Activated B cell treated with CpG ODN at 0.5 μM for 24 hours (primary cell): ENCODE measurements around the gene PLA2G12A. TPM values are rescaled to one million over a fixed set of nuclear protein-coding genes. Genes with fewer than 3 reads are reported as not detected.

ENCODE experiments used
- ATAC-seq: fragments of 200-7000 bp; cut with Tn5 transposase; one replicate; pipeline ENCODE4 v1.10.0; 2021; ENCODE audit warnings: low read depth, mild to moderate bottlenecking, moderate library complexity
- CTCF ChIA-PET: fragments of 350-600 bp; sonication (Branson Sonifier 250); formaldehyde crosslinking; loops from one replicate; lab custom pipeline; 2021; ENCODE audit warnings: antibody characterized with exemption; lab: Charles Lee
- POLR2A ChIA-PET: fragments of 350-600 bp; sonication (Branson Sonifier 250); formaldehyde crosslinking; loops from one replicate; lab custom pipeline; 2021; ENCODE audit warnings: antibody characterized with exemption; lab: Charles Lee
- DNase-seq: peaks from one replicate; pipeline ENCODE4 v3.0.0; 2022
- H3K27ac Mint-ChIP-seq: one replicate; pipeline ENCODE4 v1.8.0; 2020; ENCODE audit warnings: mixed read lengths
- H3K27me3 Mint-ChIP-seq: one replicate; pipeline ENCODE4 v1.8.0; 2021; ENCODE audit warnings: mixed read lengths
- H3K36me3 Mint-ChIP-seq: one replicate; pipeline ENCODE4 v1.8.0; 2021; ENCODE audit warnings: low read depth, mixed read lengths
- H3K4me1 Mint-ChIP-seq: one replicate; pipeline ENCODE4 v1.8.0; 2021; ENCODE audit warnings: mixed read lengths
- H3K4me3 Mint-ChIP-seq: one replicate; pipeline ENCODE4 v1.8.0; 2020; ENCODE audit warnings: mild to moderate bottlenecking, mixed read lengths
- H3K9me3 Mint-ChIP-seq: one replicate; pipeline ENCODE4 v1.8.0; 2020; ENCODE audit warnings: mixed read lengths
- intact Hi-C: fragments of 100-400 bp; cut with micrococcal nuclease; formaldehyde crosslinking; loops from one replicate; pipeline ENCODE4 v1.15.1; 2024
- total RNA-seq: library from RNA; stranded (reverse); gene quantifications from 2 replicates; pipeline ENCODE4 v1.2.3, GENCODE V29; 2022
- TF ChIP-seq, protein P1 (sequence below): fragments of 200-600 bp; IDR thresholded peaks from one replicate; pipeline ENCODE4 v1.8.0; 2022; ENCODE audit warnings: antibody characterized with exemption, mild to moderate bottlenecking

PLA2G12A gene
- total RNA-seq, 1 donor from 2014 or later, result 9.6 TPM

DNA sequence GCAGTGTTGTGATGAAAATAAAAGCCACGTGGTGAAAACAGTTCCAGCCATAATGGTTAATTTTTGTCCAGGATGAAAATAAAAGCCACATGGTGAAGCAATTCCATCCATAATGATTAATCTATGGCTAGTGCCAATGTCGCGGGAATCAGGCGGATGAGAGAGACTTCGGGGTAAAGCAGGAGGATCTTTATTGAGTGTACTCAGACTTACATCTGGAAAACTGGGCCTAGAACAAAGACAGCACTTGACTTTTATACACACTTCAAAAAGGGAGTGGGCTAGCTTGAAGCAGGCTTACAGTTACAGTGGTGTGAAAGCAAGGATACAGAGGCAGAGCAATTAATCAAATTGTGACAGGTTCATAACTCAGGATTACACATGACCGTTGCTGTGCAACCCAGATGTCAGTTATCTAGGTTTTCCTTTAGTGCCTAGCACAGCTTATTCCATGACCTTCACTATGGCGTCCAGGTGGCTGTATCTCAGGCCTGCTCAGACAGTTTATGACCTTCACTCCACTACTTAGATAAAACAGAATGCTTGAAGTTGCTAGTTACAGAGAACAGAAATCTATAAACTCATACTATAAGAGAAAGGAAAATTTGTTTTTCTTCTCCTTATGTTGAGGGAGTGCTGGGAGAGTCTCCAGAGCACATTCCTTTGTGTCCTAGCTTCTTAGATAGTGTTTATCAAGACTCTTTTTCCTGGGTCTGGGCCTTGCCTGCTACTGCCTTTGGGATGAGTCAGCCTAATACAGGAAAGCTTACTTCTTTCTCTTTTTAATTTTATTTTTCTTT lies 5.9 kb upstream of the PLA2G12A start:
- DNase-seq (no peak), ATAC-seq (no peak)
- Mint-ChIP-seq H3K4me3 (no peak overlapping the region), H3K27ac (no peak overlapping the region), H3K27me3 (peaks cover 16% of the 10 kb centered on the region), H3K36me3 (no peaks in the 10 kb centered on the region), H3K4me1 (no peaks in the 10 kb centered on the region), H3K9me3 (no peaks in the 10 kb centered on the region)
- TF ChIP-seq, protein P1, sequence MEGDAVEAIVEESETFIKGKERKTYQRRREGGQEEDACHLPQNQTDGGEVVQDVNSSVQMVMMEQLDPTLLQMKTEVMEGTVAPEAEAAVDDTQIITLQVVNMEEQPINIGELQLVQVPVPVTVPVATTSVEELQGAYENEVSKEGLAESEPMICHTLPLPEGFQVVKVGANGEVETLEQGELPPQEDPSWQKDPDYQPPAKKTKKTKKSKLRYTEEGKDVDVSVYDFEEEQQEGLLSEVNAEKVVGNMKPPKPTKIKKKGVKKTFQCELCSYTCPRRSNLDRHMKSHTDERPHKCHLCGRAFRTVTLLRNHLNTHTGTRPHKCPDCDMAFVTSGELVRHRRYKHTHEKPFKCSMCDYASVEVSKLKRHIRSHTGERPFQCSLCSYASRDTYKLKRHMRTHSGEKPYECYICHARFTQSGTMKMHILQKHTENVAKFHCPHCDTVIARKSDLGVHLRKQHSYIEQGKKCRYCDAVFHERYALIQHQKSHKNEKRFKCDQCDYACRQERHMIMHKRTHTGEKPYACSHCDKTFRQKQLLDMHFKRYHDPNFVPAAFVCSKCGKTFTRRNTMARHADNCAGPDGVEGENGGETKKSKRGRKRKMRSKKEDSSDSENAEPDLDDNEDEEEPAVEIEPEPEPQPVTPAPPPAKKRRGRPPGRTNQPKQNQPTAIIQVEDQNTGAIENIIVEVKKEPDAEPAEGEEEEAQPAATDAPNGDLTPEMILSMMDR, result no peak
- POLR2A ChIA-PET, result no interaction called here
- intact Hi-C loops, result no loop called here
- CTCF ChIA-PET, result no interaction called here

DNA sequence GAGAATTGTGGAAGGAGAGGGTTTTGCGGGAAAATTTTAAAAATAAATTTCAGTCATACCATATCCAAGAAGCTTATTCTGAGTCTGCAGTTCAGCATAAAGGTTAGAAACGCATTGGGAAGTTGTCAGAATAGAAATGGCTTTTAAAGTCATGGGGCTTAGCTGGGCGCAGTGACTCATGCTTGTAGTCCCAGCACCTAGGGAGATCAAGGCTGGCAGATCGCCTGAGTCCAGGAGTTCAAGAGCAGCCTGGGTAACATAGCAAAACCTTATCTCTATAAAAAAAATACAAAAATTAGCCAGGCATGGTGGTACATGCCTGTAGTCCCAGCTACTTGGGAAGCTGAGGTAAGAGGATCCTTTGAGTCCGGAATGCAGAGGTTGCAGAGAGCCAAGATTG lies 3.9 kb upstream of the PLA2G12A start:
- ChIA-PET CTCF (no interaction called here), POLR2A (interaction anchor here (0.9 kb wide), 1 partner anchor 11 kb away, joined by 3 read pairs; no protein-coding TSS in a partner anchor)
- Mint-ChIP-seq H3K4me3 (no peak overlapping the region), H3K27me3 (peaks cover 9% of the 10 kb centered on the region), H3K9me3 (no peaks in the 10 kb centered on the region), H3K27ac (no peak overlapping the region), H3K4me1 (peaks cover 11% of the 10 kb centered on the region), H3K36me3 (no peaks in the 10 kb centered on the region)
- intact Hi-C loops, result loop anchor here (5.0 kb wide), 2 partner anchors 464 to 1801 kb away; partner anchors contain the start of genes CYP2U1 and ELOVL6
- TF ChIP-seq, protein P1, result no peak
- no peak for DNase-seq
- ATAC-seq, result no peak

DNA sequence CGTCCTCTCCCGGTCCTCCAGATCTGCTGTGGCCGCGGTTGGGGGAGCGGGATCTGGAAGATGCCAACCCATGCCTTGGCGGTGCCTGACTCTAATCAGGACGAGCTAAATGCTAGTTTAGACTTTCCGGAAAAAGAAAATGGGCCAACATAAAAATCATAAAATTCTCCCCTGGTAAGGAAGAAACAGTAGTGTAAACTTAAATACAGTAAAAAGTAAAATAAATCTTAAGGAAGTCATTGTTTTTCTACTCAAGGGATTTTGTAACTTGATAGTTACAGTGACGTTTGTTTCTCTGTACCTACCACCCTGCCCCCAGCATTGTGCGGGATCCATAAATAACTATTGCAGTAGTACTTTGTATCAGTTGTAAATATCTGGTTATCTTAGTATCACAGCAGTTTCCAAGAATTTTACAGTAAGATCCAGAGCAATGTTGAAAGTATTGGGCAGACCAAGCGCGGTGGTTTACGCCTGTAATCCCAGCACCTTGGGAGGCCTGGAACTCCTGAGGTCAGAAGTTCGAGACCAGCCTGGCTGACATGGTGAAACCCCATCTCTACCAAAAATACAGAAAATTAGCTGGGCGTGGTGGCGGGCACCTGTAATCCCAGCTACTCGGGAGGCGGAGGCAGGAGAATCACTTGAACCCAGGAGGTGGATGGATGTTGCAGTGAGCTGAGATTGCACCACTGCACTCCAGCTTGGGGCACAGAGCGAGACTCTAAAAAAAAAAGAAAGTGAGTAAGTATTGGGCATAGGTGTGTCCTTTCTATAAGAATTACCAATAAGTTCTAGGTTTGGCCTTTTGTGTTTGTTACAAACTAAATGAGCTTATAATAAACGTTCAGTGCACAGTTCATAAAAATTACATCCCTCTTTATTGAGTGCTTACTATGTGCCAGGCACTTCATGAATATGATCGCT lies 1.0 kb upstream of the PLA2G12A start:
- Mint-ChIP-seq H3K27me3 (no peaks in the 10 kb centered on the region), H3K4me3 (peak overlapping the region; percentile 88), H3K27ac (peak overlapping the region; percentile 79), H3K4me1 (peaks cover 12% of the 10 kb centered on the region), H3K9me3 (no peaks in the 10 kb centered on the region), H3K36me3 (peaks cover 5% of the 10 kb centered on the region)
- no peak for ATAC-seq
- TF ChIP-seq, protein P1, result no peak
- intact Hi-C loops, result loop anchor here (1.0 to 5.0 kb wide), 5 partner anchors 84 to 1799 kb away; partner anchors contain the start of genes CYP2U1, ELOVL6, GAR1 and OSTC
- POLR2A ChIA-PET, result interaction anchor here (0.7 to 3.0 kb wide), 8 partner anchors 28 to 1110 kb away, joined by 3 to 10 read pairs (median 4); partner anchors contain the start of genes GAR1, MCUB, OSTC and SEC24B
- DNase-seq, result no peak
- CTCF ChIA-PET, result interaction anchor here (0.7 to 1.6 kb wide), 2 partner anchors 27 to 155 kb away, joined by 4 to 5 read pairs; partner anchors contain the start of gene CASP6

DNA sequence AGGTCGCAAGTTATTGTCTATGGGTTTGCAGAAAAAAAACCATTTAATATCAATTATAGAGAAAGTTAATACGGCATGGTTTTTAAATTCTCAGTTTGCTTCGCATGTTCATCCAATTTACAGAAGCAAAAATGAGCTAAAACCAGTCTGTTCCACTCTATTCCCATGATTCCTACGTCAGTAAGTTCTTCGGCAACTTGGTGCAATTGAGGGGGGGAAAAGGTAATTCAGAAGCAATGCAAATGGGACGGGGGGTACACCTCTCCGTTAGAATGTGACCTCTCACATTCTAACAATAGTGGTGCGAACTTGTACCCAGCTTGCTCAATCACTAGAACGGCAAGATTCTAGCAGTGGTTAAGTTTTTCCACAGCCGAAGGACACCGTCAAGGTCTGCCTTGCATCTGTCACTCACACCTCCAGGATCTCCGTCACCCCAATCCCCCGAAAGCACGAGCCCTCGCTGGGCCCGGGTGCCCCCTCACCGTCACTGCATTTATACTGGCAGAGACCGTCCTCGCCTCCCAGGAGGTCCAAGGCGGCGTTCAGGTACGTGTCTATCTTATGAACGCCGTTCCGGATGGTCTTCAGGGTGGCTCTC lies 653 bp downstream of the PLA2G12A start:
- no peaks in the 10 kb centered on the region for H3K27me3 Mint-ChIP-seq
- H3K9me3 Mint-ChIP-seq, result no peaks in the 10 kb centered on the region
- CTCF ChIA-PET, result no interaction called here
- POLR2A ChIA-PET, result interaction anchor here (2.5 to 3.0 kb wide), 2 partner anchors 169 to 296 kb away, joined by 9 to 10 read pairs; partner anchors contain the start of genes MCUB and SEC24B
- peaks cover 12% of the 10 kb centered on the region for H3K4me1 Mint-ChIP-seq
- intact Hi-C loops, result loop anchor here (1.0 kb wide), 2 partner anchors 26 to 169 kb away; partner anchors contain the start of genes CASP6 and MCUB
- TF ChIP-seq, protein P1, result no peak
- peak overlapping the region; percentile 74 for H3K27ac Mint-ChIP-seq
- peaks cover 8% of the 10 kb centered on the region for H3K36me3 Mint-ChIP-seq
- DNase-seq (no peak), ATAC-seq (no peak)
- peak overlapping the region; percentile 90 for H3K4me3 Mint-ChIP-seq
